HCEC 1CT (cell line): Measurements from ENCODE around the gene TRIAP1.
"Not testable (repeated sequence)": the region's sequence is repeated elsewhere in the genome, so short reads cannot be mapped to it uniquely, and the experiment has no call there.

Experiments
- DNase-seq: peaks from one replicate; pipeline ENCODE4 v3.0.0-alpha.2; 2017

TRIAP1 gene

GRCh38 chr12:120468325-120468820 is 22.2 kb upstream of the TRIAP1 start:
- peak; percentile 53 for DNase-seq

- DNase-seq = no peak
Observed at GRCh38 chr12:120467439-120467838, 21.3 kb upstream of the TRIAP1 start.

GRCh38 chr12:120466560-120467315 is 20.6 kb upstream of the TRIAP1 start:
- DNase-seq = peak; percentile 45

- DNase-seq = no peak
Observed at GRCh38 chr12:120465756-120466155, 19.6 kb upstream of the TRIAP1 start.

- DNase-seq = no peak
Observed at GRCh38 chr12:120463712-120464111, 17.5 kb upstream of the TRIAP1 start.

- DNase-seq = no peak
Observed at GRCh38 chr12:120462099-120462640, 16.0 kb upstream of the TRIAP1 start.

DNA sequence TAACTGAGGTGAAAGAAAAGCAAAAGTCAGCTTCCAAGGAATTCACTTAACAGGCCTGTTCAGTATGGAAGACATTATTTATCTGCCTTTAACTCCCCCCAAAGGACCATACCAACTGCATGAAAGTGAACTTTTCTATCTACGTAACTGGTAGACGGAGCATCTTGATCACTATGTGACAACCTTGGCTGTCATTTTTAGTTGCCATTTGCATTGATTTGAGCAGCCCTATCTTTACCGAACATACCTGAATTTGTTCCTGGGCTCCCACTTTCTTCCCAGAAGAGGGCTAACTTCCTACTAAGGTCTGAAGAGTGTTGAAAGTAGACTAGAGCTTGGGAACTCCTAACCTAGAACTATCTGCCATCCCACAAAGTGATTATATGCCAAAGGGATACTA is 14.0 kb upstream of the TRIAP1 start:
- DNase-seq = no peak

GRCh38 chr12:120457133-120457532 is 10.9 kb upstream of the TRIAP1 start:
- no peak for DNase-seq

DNA sequence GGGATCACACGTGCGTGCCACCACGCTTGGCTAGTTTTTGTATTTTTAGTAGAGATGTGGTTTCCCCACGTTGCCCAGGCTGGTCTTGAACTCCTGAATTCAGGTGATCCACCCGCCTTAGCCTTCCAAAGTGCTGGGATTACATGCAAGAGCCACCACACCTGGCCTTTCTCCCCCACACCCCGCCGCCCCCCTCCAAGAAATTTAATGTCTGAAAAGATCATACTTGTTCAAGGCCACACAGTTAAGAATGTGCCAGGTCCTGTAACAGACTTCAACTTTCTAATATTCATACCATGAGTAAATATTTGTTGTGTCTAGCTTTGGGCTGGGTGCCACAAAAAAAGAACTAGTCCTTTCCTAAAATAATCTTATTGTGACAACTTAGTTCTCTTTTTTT is 9.1 kb upstream of the TRIAP1 start:
- no peak for DNase-seq

- peak; percentile 57 for DNase-seq
Observed at GRCh38 chr12:120453977-120454376, 7.8 kb upstream of the TRIAP1 start.

DNA sequence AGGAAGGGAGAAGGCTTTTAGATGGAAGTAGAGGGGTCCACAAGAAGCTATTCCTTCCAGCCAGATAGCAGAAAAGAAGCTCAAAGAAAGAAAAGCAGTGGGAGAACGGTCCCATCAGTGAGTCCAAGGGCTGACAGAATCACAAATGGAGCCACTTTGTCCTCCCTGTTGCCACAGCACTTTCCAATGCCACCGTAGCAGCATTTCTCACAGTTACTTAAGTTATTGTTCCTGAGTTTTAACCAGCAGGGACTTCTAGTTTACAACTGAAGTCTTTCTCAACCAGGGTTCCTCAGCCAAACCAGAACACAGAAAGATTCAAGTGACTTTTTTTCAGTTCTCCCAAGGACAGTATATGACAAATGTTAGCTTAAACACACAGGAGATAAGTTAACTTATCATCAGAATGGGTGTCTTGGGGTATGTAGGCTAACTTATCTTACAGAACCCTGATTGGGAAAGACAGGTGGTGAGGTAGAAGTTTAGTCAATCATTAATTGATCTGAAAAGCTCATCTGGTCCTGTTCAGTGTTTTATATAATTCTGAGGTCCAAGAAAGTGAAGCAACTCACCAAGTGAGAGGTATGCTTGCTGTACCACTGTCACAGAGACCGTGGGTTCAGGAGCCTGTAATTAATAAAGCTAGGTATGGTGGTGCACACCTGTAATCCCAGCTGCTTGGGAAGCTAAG is 7.0 kb upstream of the TRIAP1 start:
- DNase-seq = no peak

GRCh38 chr12:120452524-120452923 is 6.3 kb upstream of the TRIAP1 start:
- DNase-seq = not testable (repeated sequence)

DNA sequence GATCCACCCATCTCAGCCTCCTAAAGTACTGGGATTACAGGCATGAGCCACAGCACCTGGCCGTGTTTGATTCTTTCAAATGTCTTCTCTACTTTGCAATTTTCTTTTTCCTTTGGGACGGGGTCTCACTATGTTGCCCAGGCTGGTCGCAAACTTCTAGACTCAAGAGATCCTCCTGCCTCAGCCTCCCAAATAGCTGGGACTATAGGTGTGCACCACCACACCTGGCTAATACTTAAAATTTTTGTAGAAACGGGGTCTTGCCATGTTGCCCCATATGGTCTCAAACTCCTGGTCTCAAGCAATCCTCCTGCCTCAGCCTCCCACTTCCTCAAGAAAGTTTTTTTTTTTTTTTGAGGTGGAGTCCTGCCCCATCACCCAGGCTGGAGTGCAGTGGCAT is 1.8 kb upstream of the TRIAP1 start:
- no peak for DNase-seq

GRCh38 chr12:120446844-120447178 is 627 bp upstream of the TRIAP1 start:
- DNase-seq = not testable (repeated sequence)

DNA sequence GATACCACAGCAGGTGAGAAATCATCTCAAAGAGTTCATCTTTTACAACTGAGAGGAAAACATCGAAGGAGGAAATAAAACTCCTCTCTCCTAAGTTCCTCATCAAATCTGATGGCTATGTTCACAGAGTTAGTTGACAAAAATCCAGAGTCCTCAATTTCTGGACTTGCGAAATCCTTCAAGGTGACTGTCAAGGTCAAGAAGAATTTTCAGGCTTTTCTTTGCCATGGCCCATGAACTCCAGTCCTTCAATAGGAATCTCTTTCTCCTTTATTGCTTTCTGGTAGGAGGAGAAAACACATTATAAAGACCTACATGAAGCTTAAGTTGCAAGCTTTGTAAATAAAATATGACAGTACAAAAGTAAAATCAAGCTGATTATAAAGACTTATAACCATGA is 1.5 kb downstream of the TRIAP1 start:
- no peak for DNase-seq

DNA sequence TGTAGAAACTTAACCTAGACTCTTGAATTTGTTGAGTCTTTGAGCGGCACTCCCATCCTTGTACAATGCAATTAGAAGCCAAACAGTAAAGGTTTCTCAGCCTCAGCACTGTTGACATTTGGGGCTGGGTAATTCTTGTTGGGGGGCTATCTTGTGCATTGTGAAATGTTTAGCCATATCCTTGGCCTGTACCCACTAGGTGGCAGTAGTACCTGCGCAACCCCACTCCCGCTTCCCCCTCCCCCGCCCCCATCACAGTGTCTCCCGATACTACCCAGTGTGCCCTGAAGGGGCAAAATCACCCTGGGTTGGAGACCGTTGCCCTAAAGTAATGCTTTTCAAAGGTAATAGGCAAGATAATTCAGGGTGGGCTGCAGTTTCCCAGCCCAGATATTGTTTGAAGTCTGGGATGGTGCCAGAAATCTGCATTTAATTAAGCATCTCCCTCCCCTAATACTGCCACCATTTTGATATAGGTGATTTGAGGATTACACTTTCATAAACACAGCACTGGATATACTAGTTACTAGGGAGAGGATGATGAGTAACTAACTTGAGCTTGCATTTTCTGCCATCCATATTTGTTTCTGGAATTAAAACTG is 6.4 kb downstream of the TRIAP1 start:
- peak; percentile 60 for DNase-seq

DNA sequence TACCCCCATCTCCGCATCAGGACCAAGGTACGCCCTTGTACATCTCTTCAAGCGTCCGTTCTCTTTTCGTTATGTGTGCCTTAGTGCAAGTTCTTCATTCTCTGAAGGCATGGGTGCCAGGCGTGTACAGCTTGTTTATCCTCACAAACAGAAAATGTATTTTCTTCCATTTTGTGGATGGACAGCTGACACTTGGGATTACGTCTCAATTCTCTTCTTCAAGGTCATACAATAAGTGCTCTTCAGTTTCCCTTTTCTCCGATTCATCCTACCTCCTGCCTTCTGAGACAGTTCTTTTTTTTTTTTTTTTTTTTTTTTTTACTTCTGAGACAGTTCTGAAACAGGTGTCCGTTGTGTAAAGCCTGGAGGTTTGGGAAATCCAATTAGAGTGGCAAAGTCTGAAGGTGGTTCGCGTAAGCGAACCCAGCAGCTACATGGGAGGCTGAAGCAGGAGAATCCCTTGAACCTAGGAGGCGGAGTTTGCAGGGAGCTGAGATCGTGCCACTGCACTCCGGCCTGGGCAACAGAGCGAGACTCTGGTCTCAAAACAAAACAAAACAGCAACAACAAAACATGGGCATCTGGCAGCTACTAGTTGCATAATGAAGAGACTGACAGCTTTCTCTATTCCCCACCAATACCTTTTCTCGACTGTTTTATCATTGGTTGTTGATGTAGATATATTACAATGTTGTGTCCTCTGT is 7.5 kb downstream of the TRIAP1 start:
- no peak for DNase-seq

DNA sequence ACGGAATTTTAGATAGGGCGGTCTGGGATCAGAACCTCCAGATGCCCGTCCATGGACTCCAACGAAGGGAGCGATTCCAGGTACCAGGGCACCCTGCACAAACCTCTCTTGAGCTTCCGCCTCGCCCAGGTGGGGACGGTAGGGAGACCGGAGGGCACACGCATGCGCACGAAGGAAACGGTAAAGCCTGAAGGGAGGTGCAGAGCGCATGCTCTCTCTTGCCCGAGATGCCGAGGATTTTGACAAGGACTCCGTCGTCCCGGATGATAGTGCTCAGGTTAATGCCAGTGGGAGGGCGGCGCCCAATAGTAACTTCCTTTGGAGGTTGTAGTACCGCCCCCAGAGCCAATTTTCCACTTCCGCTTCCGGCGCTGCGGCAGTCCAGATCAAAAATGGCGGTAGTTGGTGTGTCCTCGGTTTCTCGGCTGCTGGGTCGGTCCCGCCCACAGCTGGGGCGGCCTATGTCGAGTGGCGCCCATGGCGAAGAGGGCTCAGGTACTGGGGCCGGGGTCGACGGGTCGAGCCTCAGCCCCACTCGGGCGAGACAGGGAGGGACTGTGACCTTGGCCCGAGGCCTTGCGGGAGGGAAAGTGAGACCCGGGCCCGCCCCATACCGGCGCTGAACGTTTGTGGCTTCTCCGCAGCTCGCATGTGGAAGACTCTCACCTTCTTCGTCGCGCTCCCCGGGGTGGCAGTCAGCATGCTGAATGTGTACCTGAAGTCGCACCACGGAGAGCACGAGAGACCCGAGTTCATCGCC is 8.3 kb downstream of the TRIAP1 start, which contains the start of gene COX6A1:
Gene COX6A1, plus strand, starts transcription at position 379 of the 760 bp plus-strand sequence. Its CDS starts 14 bp downstream, at position 393.
- DNase-seq = peak; percentile 98

GRCh38 chr12:120432772-120433525 is 13.2 kb downstream of the TRIAP1 start:
- no peak for DNase-seq

DNA sequence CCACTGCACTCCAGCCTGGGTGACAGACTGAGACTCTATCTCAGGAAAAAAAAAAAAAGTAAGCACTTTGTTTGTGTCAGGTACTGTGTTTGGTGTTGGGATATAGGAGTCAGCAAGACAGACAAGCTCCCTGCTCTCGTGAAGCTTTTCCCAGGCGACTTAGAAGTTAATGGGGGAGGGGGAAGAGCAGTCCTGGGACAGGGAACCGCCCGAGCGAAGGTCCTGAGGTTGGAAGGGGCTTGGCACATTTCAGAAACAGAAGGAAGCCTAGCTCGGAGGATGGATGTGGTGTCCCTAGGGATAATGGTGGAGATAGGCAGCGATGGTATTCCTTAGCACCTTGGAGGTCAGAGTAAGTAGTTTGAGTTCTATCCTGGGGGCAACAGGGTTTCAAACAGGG is 16.8 kb downstream of the TRIAP1 start:
- DNase-seq = no peak

- DNase-seq = no peak
Observed at GRCh38 chr12:120428597-120429229, 17.5 kb downstream of the TRIAP1 start.
